ENCODE data around the gene HNRNPD.
A peak's percentile ranks its signal among the peaks of the same experiment; 100 is the strongest.
"Not testable (repeated sequence)": the region's sequence is repeated elsewhere in the genome, so short reads cannot be mapped to it uniquely, and the experiment has no call there.

The HNRNPD gene

DNA sequence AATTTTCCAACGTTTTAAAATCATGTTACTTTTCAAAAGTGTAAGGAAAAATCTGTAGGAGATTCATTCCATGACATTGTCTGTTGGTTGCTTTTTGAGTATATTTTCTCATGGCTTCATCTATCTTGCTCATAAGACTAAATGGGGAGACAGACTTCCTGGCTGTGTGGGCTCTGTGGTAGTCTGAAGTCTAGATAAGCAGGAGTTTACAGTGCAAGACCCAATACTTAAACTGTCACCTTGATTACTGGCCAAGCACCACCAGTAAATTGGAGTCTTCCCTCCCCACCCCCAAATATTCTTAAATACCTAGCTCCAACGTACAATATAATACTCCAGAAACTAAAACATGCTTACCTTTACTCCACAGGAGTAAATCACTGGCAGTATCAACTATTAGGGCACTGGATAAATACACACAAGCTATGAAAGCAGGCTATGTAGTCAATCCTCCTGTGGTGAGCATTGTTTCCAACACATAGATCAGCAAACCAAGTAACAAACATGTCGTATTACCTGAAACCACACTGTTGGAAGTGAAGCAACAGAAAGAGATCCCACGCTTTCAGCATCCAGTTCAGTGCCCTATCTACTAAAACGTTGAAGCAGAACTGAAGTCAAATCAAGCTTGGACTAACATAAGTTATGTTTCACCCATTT, 6.2 kb downstream of the HNRNPD start:
- Mint-ChIP-seq H3K9me3 (no peaks in the 10 kb centered on the region), H3K36me3 (ENCODE audit: low read depth) (peaks cover 60% of the 10 kb centered on the region), H3K27ac (peak overlapping the region in 1 of 3 experiments; percentile 26), H3K4me3 (no peak overlapping the region), H3K27me3 (ENCODE audit: low read depth) (no peaks in the 10 kb centered on the region), H3K4me1 (peaks cover 65% of the 10 kb centered on the region)
- TF ChIP-seq, protein P1, sequence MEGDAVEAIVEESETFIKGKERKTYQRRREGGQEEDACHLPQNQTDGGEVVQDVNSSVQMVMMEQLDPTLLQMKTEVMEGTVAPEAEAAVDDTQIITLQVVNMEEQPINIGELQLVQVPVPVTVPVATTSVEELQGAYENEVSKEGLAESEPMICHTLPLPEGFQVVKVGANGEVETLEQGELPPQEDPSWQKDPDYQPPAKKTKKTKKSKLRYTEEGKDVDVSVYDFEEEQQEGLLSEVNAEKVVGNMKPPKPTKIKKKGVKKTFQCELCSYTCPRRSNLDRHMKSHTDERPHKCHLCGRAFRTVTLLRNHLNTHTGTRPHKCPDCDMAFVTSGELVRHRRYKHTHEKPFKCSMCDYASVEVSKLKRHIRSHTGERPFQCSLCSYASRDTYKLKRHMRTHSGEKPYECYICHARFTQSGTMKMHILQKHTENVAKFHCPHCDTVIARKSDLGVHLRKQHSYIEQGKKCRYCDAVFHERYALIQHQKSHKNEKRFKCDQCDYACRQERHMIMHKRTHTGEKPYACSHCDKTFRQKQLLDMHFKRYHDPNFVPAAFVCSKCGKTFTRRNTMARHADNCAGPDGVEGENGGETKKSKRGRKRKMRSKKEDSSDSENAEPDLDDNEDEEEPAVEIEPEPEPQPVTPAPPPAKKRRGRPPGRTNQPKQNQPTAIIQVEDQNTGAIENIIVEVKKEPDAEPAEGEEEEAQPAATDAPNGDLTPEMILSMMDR (IDR thresholded peaks at IDR 0.05; ENCODE audit: unreplicated experiment in 3 of 3): no peak

DNA sequence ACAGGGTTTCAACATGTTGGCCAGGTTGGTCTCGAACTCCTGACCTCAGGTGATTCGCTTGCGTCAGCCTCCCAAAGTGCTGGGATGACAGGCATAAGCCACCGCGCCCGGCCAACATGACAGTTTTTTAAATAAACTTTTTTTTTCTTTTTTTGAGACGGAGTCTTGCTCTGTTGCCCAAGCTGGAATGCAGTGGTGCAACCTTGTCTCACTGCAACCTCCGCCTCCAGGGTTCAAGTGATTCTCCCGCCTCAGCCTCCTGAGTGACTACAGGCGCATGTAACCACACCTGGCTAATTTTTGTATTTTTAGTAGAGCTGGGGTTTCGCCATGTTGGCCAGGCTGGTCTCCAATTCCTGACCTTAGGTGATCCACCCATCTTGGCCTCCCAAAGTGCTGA, 7.4 kb downstream of the HNRNPD start:
- H3K27me3 Mint-ChIP-seq (ENCODE audit: low read depth): not testable (repeated sequence)

DNA sequence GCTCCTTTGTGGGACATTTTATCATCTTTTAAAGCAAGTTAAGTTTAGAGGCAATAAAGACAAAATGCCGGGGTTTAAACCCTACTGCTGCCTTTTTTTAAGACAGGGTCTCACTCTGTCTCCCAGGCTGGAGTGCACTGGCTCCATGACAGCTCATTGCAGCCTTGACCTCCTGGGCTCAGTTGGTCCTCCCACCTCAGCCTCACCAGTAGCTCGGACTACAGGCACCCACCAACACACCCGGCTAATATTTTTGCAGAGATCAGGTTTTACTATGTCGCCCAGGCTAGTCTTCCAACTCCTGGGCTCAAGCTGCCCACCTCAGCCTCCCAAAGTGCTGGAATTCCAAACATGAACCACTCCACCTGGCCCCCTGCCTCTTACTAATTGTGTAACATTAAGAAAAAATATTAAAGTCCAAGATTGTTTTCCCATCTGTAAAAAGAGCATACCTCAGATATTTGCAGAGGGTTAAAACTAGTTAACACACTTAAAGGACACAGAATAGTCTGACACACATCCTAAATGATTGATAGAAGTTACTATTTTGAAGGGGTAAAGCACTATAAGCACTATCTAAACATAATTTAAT, 9.8 kb downstream of the HNRNPD start:
- Mint-ChIP-seq H3K36me3 (ENCODE audit: low read depth) (peaks cover 44% of the 10 kb centered on the region), H3K9me3 (no peaks in the 10 kb centered on the region), H3K4me1 (peaks cover 52% of the 10 kb centered on the region), H3K27ac (peak overlapping the region in 1 of 3 experiments; percentile 37), H3K27me3 (ENCODE audit: low read depth) (no peaks in the 10 kb centered on the region), H3K4me3 (no peak overlapping the region)
- TF ChIP-seq, protein P1 (IDR thresholded peaks at IDR 0.05; ENCODE audit: unreplicated experiment in 3 of 3): no peak

More for the DNA sequence above, 7.4 kb downstream of the HNRNPD start:
- Mint-ChIP-seq H3K27ac (peak overlapping the region in 1 of 3 experiments; percentile 44), H3K4me1 (peaks cover 67% of the 10 kb centered on the region), H3K36me3 (ENCODE audit: low read depth) (peaks cover 51% of the 10 kb centered on the region)
- H3K9me3 Mint-ChIP-seq, H3K4me3 Mint-ChIP-seq: not testable (repeated sequence)

DNA sequence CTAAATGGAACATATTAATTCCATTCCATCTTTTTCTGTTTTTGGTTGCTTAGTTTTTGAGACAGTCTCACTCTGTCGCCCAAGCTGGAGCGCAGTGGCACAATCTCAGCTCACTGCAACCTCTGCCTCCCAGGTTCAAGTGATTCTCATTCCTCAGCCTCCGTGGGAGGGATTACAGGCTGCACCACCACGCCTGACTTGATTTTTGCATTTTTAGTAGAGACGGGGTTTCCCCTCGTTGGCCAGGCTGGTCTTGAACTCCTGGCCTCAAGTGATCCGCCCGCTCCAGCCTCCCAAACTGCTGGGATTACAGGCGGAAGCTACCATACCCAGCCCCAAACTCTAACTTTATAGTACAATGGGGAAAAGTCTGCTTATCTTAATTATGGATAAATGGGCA, 11.2 kb downstream of the HNRNPD start:
- Mint-ChIP-seq H3K4me1 (peaks cover 41% of the 10 kb centered on the region), H3K36me3 (ENCODE audit: low read depth) (peaks cover 48% of the 10 kb centered on the region), H3K27me3 (ENCODE audit: low read depth) (no peaks in the 10 kb centered on the region), H3K27ac (no peak overlapping the region), H3K9me3 (no peaks in the 10 kb centered on the region), H3K4me3 (no peak overlapping the region)
- TF ChIP-seq, protein P1 (IDR thresholded peaks at IDR 0.05; ENCODE audit: unreplicated experiment in 3 of 3): no peak

DNA sequence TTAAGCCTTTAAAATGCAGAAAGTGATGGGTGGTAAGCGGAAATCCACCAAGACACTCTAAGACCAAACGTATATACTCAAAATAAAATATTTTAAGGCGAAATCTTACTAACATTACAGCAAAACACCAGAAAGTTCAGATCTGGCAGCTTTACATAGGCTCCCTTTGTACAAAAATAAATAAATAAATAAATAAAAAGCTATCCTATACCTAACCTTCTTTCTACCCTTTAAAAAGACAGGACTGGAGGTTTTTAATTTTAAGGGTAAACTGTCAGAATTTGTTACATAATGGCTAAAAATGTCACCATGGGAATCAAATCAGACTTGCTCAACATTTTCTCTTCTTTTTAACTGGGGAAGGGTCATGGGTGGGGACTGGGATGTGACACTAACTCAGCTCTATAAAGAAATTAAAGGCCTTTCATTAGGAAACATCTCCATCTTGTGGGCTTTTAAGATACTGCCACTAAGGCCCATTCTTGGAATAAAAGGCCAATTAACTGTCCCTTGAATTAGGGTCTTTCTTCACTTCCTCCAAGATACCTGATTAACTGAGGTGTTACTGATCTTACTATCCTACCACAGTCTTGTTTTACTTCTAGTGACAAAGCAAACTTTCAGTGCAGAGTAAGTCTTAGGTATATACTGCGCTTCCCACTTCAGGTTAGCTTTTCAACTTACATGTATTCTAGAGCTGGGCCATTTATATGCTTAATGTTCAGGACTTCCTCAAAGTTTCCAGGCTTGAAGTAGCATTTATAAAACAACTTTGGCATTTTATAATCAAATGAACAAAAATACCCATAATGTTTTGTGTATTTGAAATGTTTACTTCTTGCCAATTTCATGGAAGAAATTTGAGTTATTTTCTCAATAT, 13.3 kb downstream of the HNRNPD start:
- peaks cover 53% of the 10 kb centered on the region for H3K36me3 Mint-ChIP-seq (ENCODE audit: low read depth)

DNA sequence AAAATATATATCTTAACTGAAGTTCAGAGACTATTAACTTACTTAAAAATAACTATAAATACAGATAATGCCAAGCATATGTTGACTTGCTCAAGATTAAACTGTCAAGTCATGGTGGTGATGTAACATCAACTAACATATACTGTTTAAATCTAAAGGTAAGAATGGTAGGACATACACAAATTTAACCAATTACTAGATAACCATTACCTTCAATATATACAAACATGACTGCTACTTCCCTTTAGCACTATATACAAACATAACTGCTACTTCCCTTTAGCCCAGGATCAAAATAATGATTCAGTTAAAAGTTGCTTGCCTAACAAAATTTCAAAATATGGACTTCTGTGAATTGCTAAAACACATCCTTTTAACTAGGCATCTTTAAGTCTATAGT, 14.9 kb downstream of the HNRNPD start:
- Mint-ChIP-seq H3K4me1 (peaks cover 25% of the 10 kb centered on the region), H3K9me3 (no peaks in the 10 kb centered on the region), H3K36me3 (ENCODE audit: low read depth) (peaks cover 57% of the 10 kb centered on the region), H3K4me3 (no peak overlapping the region), H3K27me3 (ENCODE audit: low read depth) (no peaks in the 10 kb centered on the region), H3K27ac (no peak overlapping the region)
- TF ChIP-seq, protein P1 (IDR thresholded peaks at IDR 0.05; ENCODE audit: unreplicated experiment in 3 of 3): no peak

More for the DNA sequence above, 13.3 kb downstream of the HNRNPD start:
- Mint-ChIP-seq H3K27ac (peak overlapping the region in 2 of 3 experiments; percentile 12 to 26), H3K27me3 (ENCODE audit: low read depth) (no peaks in the 10 kb centered on the region), H3K4me1 (peaks cover 33% of the 10 kb centered on the region), H3K4me3 (no peak overlapping the region), H3K9me3 (no peaks in the 10 kb centered on the region)
- TF ChIP-seq, protein P1 (IDR thresholded peaks at IDR 0.05; ENCODE audit: unreplicated experiment in 3 of 3): peak; percentile 56 to 68 (median 62)
